ENCODE measurements around the gene PIEZO2. TPM values are rescaled to one million over a fixed set of nuclear protein-coding genes. Genes with fewer than 3 reads are reported as not detected.

PIEZO2 gene
- total RNA-seq, 1 donor from 2014 or later = 134 TPM

DNA sequence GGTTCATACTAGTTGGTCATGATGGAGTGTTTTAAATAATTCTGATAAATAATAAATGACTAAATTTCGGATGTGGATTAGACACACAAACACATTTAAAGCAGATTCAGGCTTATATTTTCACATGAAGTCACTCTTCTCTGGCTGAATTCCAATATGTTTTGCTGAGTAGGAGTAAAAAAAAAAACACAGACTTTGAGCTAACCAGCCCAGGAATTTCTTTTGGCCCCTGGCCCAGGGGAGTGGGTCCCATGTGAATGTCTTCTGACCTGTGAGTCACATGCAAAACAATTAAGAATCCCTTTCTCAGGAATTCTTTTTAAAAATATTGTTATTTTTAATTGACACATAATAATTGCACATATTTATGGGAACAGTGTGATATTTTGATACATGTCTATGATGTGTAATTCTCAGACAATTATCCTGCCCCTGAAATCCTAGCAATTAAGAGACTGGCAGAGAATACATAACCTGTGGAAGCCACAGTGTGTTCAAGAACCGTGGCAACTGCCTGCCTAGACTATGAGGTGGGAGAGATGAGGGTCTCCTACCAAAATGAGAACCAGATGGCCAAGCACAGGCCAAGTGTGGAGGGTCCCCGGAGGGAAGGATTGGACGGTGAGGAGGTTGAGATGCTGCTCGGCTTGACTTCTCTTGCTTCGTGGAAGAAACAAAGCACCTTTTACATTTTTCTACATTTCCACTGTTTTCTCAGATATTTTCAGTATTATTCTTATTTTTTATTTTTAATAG is 236.4 kb downstream of the PIEZO2 start:
- Mint-ChIP-seq H3K4me1 (ENCODE audit: unreplicated experiment) (peaks cover 49% of the 10 kb centered on the region), H3K9me3 (ENCODE audit: unreplicated experiment) (no peaks in the 10 kb centered on the region), H3K27ac (ENCODE audit: unreplicated experiment) (peak overlapping the region; percentile 100), H3K27me3 (ENCODE audit: unreplicated experiment) (no peaks in the 10 kb centered on the region), H3K4me3 (ENCODE audit: unreplicated experiment) (peak overlapping the region; percentile 49), H3K36me3 (ENCODE audit: unreplicated experiment) (peaks cover 19% of the 10 kb centered on the region)
- TF ChIP-seq, protein P1, sequence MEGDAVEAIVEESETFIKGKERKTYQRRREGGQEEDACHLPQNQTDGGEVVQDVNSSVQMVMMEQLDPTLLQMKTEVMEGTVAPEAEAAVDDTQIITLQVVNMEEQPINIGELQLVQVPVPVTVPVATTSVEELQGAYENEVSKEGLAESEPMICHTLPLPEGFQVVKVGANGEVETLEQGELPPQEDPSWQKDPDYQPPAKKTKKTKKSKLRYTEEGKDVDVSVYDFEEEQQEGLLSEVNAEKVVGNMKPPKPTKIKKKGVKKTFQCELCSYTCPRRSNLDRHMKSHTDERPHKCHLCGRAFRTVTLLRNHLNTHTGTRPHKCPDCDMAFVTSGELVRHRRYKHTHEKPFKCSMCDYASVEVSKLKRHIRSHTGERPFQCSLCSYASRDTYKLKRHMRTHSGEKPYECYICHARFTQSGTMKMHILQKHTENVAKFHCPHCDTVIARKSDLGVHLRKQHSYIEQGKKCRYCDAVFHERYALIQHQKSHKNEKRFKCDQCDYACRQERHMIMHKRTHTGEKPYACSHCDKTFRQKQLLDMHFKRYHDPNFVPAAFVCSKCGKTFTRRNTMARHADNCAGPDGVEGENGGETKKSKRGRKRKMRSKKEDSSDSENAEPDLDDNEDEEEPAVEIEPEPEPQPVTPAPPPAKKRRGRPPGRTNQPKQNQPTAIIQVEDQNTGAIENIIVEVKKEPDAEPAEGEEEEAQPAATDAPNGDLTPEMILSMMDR (IDR thresholded peaks at IDR 0.05) = no peak
- DNase-seq (ENCODE audit: extremely low spot score, unreplicated experiment) = no peak

- no peak overlapping the region for H3K27ac Mint-ChIP-seq (ENCODE audit: unreplicated experiment)
- TF ChIP-seq, protein P1 (IDR thresholded peaks at IDR 0.05) = no peak
- H3K9me3 Mint-ChIP-seq (ENCODE audit: unreplicated experiment) = no peaks in the 10 kb centered on the region
- no peak for DNase-seq (ENCODE audit: extremely low spot score, unreplicated experiment)
- H3K4me1 Mint-ChIP-seq (ENCODE audit: unreplicated experiment) = peaks cover 30% of the 10 kb centered on the region
- peaks cover 37% of the 10 kb centered on the region for H3K36me3 Mint-ChIP-seq (ENCODE audit: unreplicated experiment)
- H3K4me3 Mint-ChIP-seq (ENCODE audit: unreplicated experiment) = no peak overlapping the region
- no peaks in the 10 kb centered on the region for H3K27me3 Mint-ChIP-seq (ENCODE audit: unreplicated experiment)
Measured at GRCh38 chr18:10909724-10910123, 239.6 kb downstream of the PIEZO2 start.

- Mint-ChIP-seq H3K9me3 (ENCODE audit: unreplicated experiment) (no peaks in the 10 kb centered on the region), H3K36me3 (ENCODE audit: unreplicated experiment) (peaks cover 42% of the 10 kb centered on the region), H3K4me3 (ENCODE audit: unreplicated experiment) (no peak overlapping the region), H3K27ac (ENCODE audit: unreplicated experiment) (no peak overlapping the region), H3K4me1 (ENCODE audit: unreplicated experiment) (peaks cover 22% of the 10 kb centered on the region), H3K27me3 (ENCODE audit: unreplicated experiment) (no peaks in the 10 kb centered on the region)
- TF ChIP-seq, protein P1 (IDR thresholded peaks at IDR 0.05) = no peak
- DNase-seq (ENCODE audit: extremely low spot score, unreplicated experiment) = no peak
Measured at GRCh38 chr18:10908760-10909159, 240.6 kb downstream of the PIEZO2 start.

- DNase-seq (ENCODE audit: extremely low spot score, unreplicated experiment) = no peak
- Mint-ChIP-seq H3K27me3 (ENCODE audit: unreplicated experiment) (no peaks in the 10 kb centered on the region), H3K27ac (ENCODE audit: unreplicated experiment) (no peak overlapping the region), H3K9me3 (ENCODE audit: unreplicated experiment) (no peaks in the 10 kb centered on the region), H3K4me1 (ENCODE audit: unreplicated experiment) (peaks cover 13% of the 10 kb centered on the region), H3K36me3 (ENCODE audit: unreplicated experiment) (peaks cover 42% of the 10 kb centered on the region), H3K4me3 (ENCODE audit: unreplicated experiment) (no peak overlapping the region)
- TF ChIP-seq, protein P1 (IDR thresholded peaks at IDR 0.05) = no peak
Measured at GRCh38 chr18:10907749-10908148, 241.6 kb downstream of the PIEZO2 start.

GRCh38 chr18:10901329-10901728 is 248.0 kb downstream of the PIEZO2 start:
- no peaks in the 10 kb centered on the region for H3K9me3 Mint-ChIP-seq (ENCODE audit: unreplicated experiment)
- TF ChIP-seq, protein P1 (IDR thresholded peaks at IDR 0.05) = no peak
- no peaks in the 10 kb centered on the region for H3K27me3 Mint-ChIP-seq (ENCODE audit: unreplicated experiment)
- H3K4me3 Mint-ChIP-seq (ENCODE audit: unreplicated experiment) = no peak overlapping the region
- H3K27ac Mint-ChIP-seq (ENCODE audit: unreplicated experiment) = no peak overlapping the region
- H3K4me1 Mint-ChIP-seq (ENCODE audit: unreplicated experiment) = peaks cover 16% of the 10 kb centered on the region
- peaks cover 21% of the 10 kb centered on the region for H3K36me3 Mint-ChIP-seq (ENCODE audit: unreplicated experiment)
- no peak for DNase-seq (ENCODE audit: extremely low spot score, unreplicated experiment)
